GM12878 (cell line): Measurements from ENCODE around the gene PSME3. TPM values are rescaled to one million over a fixed set of nuclear protein-coding genes. Genes with fewer than 3 reads are reported as not detected.

ENCODE experiments used
- ATAC-seq: fragments of 200-7000 bp; cut with Tn5 transposase; 3 replicates; pipeline ENCODE4 v1.9.1; 2020; ENCODE audit warnings: mild to moderate bottlenecking, moderate library complexity
- BruUV-seq: library from RNA; stranded (reverse); fragments of 400-500 nt; replicated peaks from 2 replicates; lab custom pipeline; 2021; lab: Mats Ljungman, UMichigan
- CTCF ChIA-PET: fragments of 300-600 bp; sonication (Branson Sonifier 250); formaldehyde crosslinking; extraction: SDS; loops from one replicate; lab custom pipeline; 2021; ENCODE audit warnings: inconsistent platforms; lab: Yijun Ruan, JAX
- POLR2A ChIA-PET: fragments of 350-600 bp; formaldehyde crosslinking; extraction: SDS; loops from one replicate; lab custom pipeline; 2021; ENCODE audit warnings: inconsistent platforms; lab: Charles Lee
- RAD21 ChIA-PET: fragments of 300-600 bp; sonication (Branson Sonifier 250); formaldehyde crosslinking; loops from one replicate; lab custom pipeline; 2023; ENCODE audit warnings: antibody characterized with exemption; ENCODE audit not compliant: unreplicated experiment; lab: Charles Lee
- SMC1A ChIA-PET: fragments of 300-600 bp; sonication (Branson Sonifier 250); formaldehyde crosslinking; loops from one replicate; lab custom pipeline; 2023; ENCODE audit not compliant: unreplicated experiment, uncharacterized antibody; lab: Charles Lee
- DNase-seq: peaks from one replicate; pipeline ENCODE4 v3.0.0-alpha.2; 2011; ENCODE audit warnings: low read depth, low spot score
- FAIRE-seq: peaks from 3 replicates; lab custom pipeline; 2011; peaks lifted over from hg19 to GRCh38; lab: Jason Lieb, UNC
- H2AFZ ChIP-seq: 2 replicates; pipeline ENCODE4 v1.6.0; 2011; ENCODE audit warnings: low read depth, low read length, control low read depth; ENCODE audit not compliant: control insufficient read depth
- H3K27ac ChIP-seq: 2 replicates; pipeline ENCODE4 v1.5.1; 2011; ENCODE audit warnings: control low read depth; ENCODE audit not compliant: control insufficient read depth, insufficient read depth
- H3K27me3 ChIP-seq, 2 experiments: replicated peaks in 1 of 2; 2 replicates each; pipeline versions ENCODE4 v1.6.0 to v1.6.1; 2011; ENCODE audit warnings: low read length in 1 of 2; ENCODE audit not compliant: control insufficient read depth in 2 of 2, insufficient read depth in 2 of 2
- H3K36me3 ChIP-seq, 2 experiments: 2 replicates each; pipeline ENCODE4 v1.5.1; 2011; ENCODE audit warnings: low read length in 1 of 2; ENCODE audit not compliant: control insufficient read depth in 2 of 2, insufficient read depth in 2 of 2
- H3K4me1 ChIP-seq: 2 replicates; pipeline ENCODE4 v1.6.1; 2011; ENCODE audit warnings: mild to moderate bottlenecking, low read length, moderate library complexity, mixed read lengths; ENCODE audit not compliant: control insufficient read depth, insufficient read depth
- H3K4me2 ChIP-seq: 2 replicates; pipeline ENCODE4 v1.6.0; 2011; ENCODE audit warnings: control low read depth; ENCODE audit not compliant: control insufficient read depth, insufficient read depth
- H3K4me3 ChIP-seq: fragments of 200-600 bp; sonication (generic); 2 replicates; pipeline ENCODE4 v1.5.1; 2016
- H3K79me2 ChIP-seq: 2 replicates; pipeline ENCODE4 v1.6.0; 2011; ENCODE audit warnings: low read length; ENCODE audit not compliant: control insufficient read depth, insufficient read depth
- H3K9ac ChIP-seq: 2 replicates; pipeline ENCODE4 v1.8.0; 2011; ENCODE audit warnings: low read length, control low read depth, mixed read lengths; ENCODE audit not compliant: control insufficient read depth, insufficient read depth
- H3K9me3 ChIP-seq: replicated peaks from 3 replicates; pipeline ENCODE4 v1.5.1; 2011; ENCODE audit warnings: mild to moderate bottlenecking, low read length; ENCODE audit not compliant: control insufficient read depth, insufficient read depth
- H4K20me1 ChIP-seq: 2 replicates; pipeline ENCODE4 v1.6.0; 2011; ENCODE audit not compliant: control insufficient read depth, insufficient read depth
- BCL11A ChIP-seq: IDR thresholded peaks from 2 replicates; pipeline ENCODE4 v1.6.1; 2011; ENCODE audit warnings: low read depth, low read length
- BRCA1 ChIP-seq: IDR thresholded peaks from 2 replicates; pipeline ENCODE4 v1.6.1; 2011; ENCODE audit warnings: low read depth, low read length, improper control_type of control experiment
- CREB1 ChIP-seq: IDR thresholded peaks from 2 replicates; pipeline ENCODE4 v1.6.1; 2012; ENCODE audit warnings: low read depth, mild to moderate bottlenecking, inconsistent platforms
- FOXM1 ChIP-seq: IDR thresholded peaks from 2 replicates; pipeline ENCODE4 v1.6.1; 2012; ENCODE audit warnings: low read depth, mild to moderate bottlenecking, inconsistent platforms, low read length, moderate library complexity
- GABPA ChIP-seq: IDR thresholded peaks from 2 replicates; pipeline ENCODE4 v1.6.1; 2014; ENCODE audit warnings: antibody characterized with exemption, low read depth, mild to moderate bottlenecking, inconsistent platforms
- HCFC1 ChIP-seq: fragments of 150-350 bp; IDR thresholded peaks from 2 replicates; pipeline ENCODE4 v1.6.1; 2014; ENCODE audit warnings: low read length
- LARP7 ChIP-seq: fragments of 450-650 bp; IDR thresholded peaks from 2 replicates; pipeline ENCODE4 v1.6.1; 2017; ENCODE audit warnings: mild to moderate bottlenecking
- PML ChIP-seq: IDR thresholded peaks from 2 replicates; pipeline ENCODE4 v1.6.1; 2012; ENCODE audit warnings: low read length, inconsistent platforms
- POLR2A ChIP-seq: IDR thresholded peaks from 2 replicates; pipeline ENCODE4 v1.6.1; 2011; ENCODE audit warnings: low read depth, mild to moderate bottlenecking, low read length
- ZNF217 ChIP-seq: fragments of 450-650 bp; IDR thresholded peaks from 2 replicates; pipeline ENCODE4 v1.6.1; 2017; ENCODE audit warnings: antibody characterized with exemption, mild to moderate bottlenecking
- ZNF274 ChIP-seq: IDR thresholded peaks from one replicate; pipeline ENCODE4 v1.8.0; 2011; ENCODE audit not compliant: insufficient read length, insufficient read depth
- WGBS: methylation state at CpG from one replicate; pipeline ENCODE4 v1.1.6; 2016; ENCODE audit warnings: low lambda C conversion rate; ENCODE audit not compliant: insufficient replicate concordance, insufficient coverage; ENCODE audit errors: missing lambda C conversion rate; 5-methylcytosine and 5-hydroxymethylcytosine counted together
- in situ Hi-C: fragments of 300-500 bp; cut with MboI; formaldehyde crosslinking; loops from 9 replicates; pipeline ENCODE4 v1.14.3; 2018; ENCODE audit warnings: mixed read lengths
- intact Hi-C: fragments of 100-400 bp; cut with micrococcal nuclease; formaldehyde crosslinking; loops from one replicate; pipeline ENCODE4 v1.14.2; 2022; ENCODE audit not compliant: unreplicated experiment
- polyA plus RNA-seq, 11 experiments: library from polyadenylated mRNA; depleted of rRNA in 4 of 11; unstranded in 6 of 11; stranded (reverse) in 5 of 11; fragments of >200 nt; fragmentation: Nextera tagmentation in 4 of 11; fragmentation: Illumina TruSeq in 1 of 11; extraction: Ambion mirVana in 4 of 11; extraction: Trizol in 1 of 11; gene quantifications; 1 replicate in 1 of 11; 2 replicates in 10 of 11; pipeline versions ENCODE4 v1.2.1 to v1.2.3, GENCODE V29; 2011 to 2016; ENCODE audit warnings: inconsistent platforms in 2 of 11, missing spikeins in 2 of 11, low read depth in 1 of 11
- total RNA-seq, 4 experiments: library from RNA; depleted of rRNA in 3 of 4; stranded (reverse); fragments of >200 nt in 3 of 4; fragmentation: Illumina TruSeq in 1 of 4; extraction: Trizol in 1 of 4; gene quantifications; 2 replicates each; pipeline versions ENCODE4 v1.2.1 to v1.2.3, GENCODE V29; 2013 to 2021

Gene PSME3
- total and polyA plus RNA-seq, 10 of the 15 experiments (the other 5 are each of a cell fraction or from before 2014, with no cell fraction given), result 26.9 to 330 (median 137) TPM

- in situ Hi-C loops, result no loop called here
- BruUV-seq, result no TSS peak
- WGBS, result 61% methylated on average over 12 of the region's 12 CpGs
- no peak overlapping the region for H3K27ac ChIP-seq
- no peak overlapping the region for H3K9ac ChIP-seq
- H3K4me1 ChIP-seq, result no peaks in the 10 kb centered on the region; the same call in 1 of the 2 replicates
- no peaks in the 10 kb centered on the region for H4K20me1 ChIP-seq
- intact Hi-C loops, result loop anchor here (10.0 kb wide), 1 partner anchor 149 kb away; the partner anchor contains the start of gene RPL27
- no peak; the same call in 2 of the 3 replicates for ATAC-seq
- DNase-seq, result no peak
- no peak overlapping the region for H3K4me2 ChIP-seq
- ChIA-PET RAD21 (interaction anchor here (1.4 to 1.5 kb wide), 2 partner anchors 84 to 152 kb away, joined by 4 to 5 read pairs; partner anchors contain the start of gene RPL27), POLR2A (no interaction called here), SMC1A (interaction anchor here (1.0 to 1.3 kb wide), 3 partner anchors 78 to 152 kb away, joined by 3 to 4 read pairs (median 3); partner anchors contain the start of gene RPL27), CTCF (interaction anchor here (0.9 to 4.7 kb wide), 3 partner anchors 10 to 152 kb away, joined by 3 to 38 read pairs (median 5); partner anchors contain the start of gene RPL27)
- H3K27me3 ChIP-seq, result no peaks in the 10 kb centered on the region
- H2AFZ ChIP-seq, result no peak overlapping the region
- TF ChIP-seq ZNF274, result no peak
- peak; percentile 56; the same call in 1 of the 2 replicates for TF ChIP-seq POLR2A
- no peak for TF ChIP-seq HCFC1
- no peak overlapping the region for H3K4me3 ChIP-seq
- FAIRE-seq, result no peak
- H3K79me2 ChIP-seq, result no peaks in the 10 kb centered on the region
- H3K9me3 ChIP-seq, result no peaks in the 10 kb centered on the region
- peaks cover 14 to 24% of the 10 kb centered on the region in 2 experiments for H3K36me3 ChIP-seq
Observed at GRCh38 chr17:42845556-42845917, 12.3 kb downstream of the PSME3 start.

DNA sequence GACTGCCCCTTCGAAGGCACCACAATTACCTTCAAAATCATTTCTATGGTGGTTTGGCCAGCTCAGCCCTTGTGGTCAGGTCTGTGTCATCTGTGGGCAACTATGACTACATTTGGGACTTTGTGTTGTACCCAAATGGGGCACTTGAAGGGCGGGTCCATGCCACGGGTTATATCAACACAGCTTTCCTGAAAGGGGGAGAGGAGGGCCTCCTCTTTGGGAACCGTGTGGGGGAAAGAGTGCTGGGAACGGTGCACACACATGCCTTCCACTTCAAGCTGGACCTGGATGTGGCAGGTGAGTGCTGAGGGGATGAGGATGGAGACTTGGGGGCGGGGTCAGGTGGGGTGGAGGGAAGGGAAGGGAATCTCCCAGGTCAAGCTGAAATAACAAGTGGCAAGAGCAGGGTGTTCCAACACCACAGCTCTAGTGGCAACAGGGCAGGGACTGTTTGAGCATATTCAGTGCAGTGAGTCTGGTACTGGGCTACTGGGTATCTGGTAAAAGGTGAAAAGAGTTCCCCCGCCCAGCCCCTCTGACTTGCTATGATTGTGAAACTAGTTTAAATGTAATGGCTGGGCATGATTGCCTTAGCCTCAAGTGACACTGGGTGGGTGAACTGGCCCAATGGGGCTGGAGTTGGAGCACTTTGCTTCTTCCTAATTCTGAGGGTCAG, 12.9 kb downstream of the PSME3 start:
- ChIA-PET CTCF (interaction anchor here (0.9 to 4.7 kb wide), 3 partner anchors 11 to 152 kb away, joined by 3 to 38 read pairs (median 5); partner anchors contain the start of gene RPL27), POLR2A (no interaction called here), RAD21 (interaction anchor here (1.4 to 1.5 kb wide), 2 partner anchors 83 to 152 kb away, joined by 4 to 5 read pairs; partner anchors contain the start of gene RPL27), SMC1A (interaction anchor here (0.6 to 1.3 kb wide), 4 partner anchors 77 to 219 kb away, joined by 3 to 4 read pairs (median 3); partner anchors contain the start of gene RPL27)
- H3K9me3 ChIP-seq, result no peaks in the 10 kb centered on the region
- WGBS, result 13% methylated on average over 7 of the region's 7 CpGs
- no peaks in the 10 kb centered on the region for H3K27me3 ChIP-seq
- no TSS peak for BruUV-seq
- H3K4me3 ChIP-seq, result no peak overlapping the region
- peak; percentile 71 for ATAC-seq
- H3K4me2 ChIP-seq, result no peak overlapping the region
- no peak for FAIRE-seq
- in situ Hi-C loops, result no loop called here
- H2AFZ ChIP-seq, result no peak overlapping the region
- no peaks in the 10 kb centered on the region for H4K20me1 ChIP-seq
- peaks cover 14 to 22% of the 10 kb centered on the region in 2 experiments for H3K36me3 ChIP-seq
- no peak overlapping the region for H3K9ac ChIP-seq
- TF ChIP-seq BCL11A (no peak), PML (no peak), BRCA1 (no peak), FOXM1 (no peak), ZNF217 (no peak), CREB1 (0 out of 2 replicates have a peak, but pooled peaks have one; percentile 6), GABPA (no peak), LARP7 (no peak)
- no peaks in the 10 kb centered on the region; the same call in 1 of the 2 replicates for H3K4me1 ChIP-seq
- H3K79me2 ChIP-seq, result no peaks in the 10 kb centered on the region
- intact Hi-C loops, result loop anchor here (10.0 kb wide), 1 partner anchor 149 kb away; the partner anchor contains the start of gene RPL27
- no peak for DNase-seq
- no peak overlapping the region for H3K27ac ChIP-seq
